ENCODE measurements around the gene MRPL20.
"Not testable (repeated sequence)": the region's sequence is repeated elsewhere in the genome, so short reads cannot be mapped to it uniquely, and the experiment has no call there.

The MRPL20 gene

DNA sequence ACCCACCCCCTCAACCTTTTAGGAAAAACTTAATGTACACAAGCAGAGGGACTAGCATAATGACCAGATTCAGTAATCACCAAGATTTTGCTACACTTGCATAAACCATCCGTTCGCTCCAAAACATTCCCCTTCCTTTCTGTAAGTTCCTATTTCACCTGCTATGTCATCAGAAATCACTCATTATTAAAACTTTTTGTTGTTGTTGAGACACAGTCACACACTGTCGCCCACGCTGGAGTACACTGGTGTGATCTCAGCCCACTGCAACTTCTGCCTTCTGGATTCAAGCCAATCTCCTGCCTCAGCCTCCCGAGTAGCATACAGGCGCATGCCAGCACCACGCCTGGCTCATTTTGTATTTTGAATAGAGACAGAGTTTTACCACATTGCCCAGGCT is 3.4 kb downstream of the MRPL20 start:
- DNase-seq = no peak

DNA sequence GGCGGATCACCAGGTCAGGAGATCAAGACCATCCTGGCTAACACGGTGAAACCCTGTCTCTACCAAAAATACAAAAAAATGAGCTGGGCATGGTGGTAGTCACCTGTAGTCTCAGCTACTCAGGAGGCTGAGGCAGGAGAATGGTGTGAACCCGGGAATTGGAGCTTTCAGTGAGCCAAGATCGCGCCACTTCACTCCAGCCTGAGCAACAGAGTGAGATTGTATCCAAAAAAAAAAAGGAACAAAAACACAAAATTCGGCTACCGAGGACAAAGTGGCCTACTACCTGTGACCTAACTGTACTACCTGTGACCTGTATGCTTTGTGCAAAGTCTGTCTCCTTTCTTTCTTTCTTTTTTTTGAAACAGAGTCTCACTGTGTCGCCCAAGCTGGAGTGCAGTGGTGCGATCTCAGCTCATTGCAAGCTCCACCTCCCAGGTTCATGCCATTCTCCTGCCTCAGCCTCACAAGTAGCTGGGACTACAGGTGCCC is 4.1 kb downstream of the MRPL20 start:
- DNase-seq = not testable (repeated sequence)

DNA sequence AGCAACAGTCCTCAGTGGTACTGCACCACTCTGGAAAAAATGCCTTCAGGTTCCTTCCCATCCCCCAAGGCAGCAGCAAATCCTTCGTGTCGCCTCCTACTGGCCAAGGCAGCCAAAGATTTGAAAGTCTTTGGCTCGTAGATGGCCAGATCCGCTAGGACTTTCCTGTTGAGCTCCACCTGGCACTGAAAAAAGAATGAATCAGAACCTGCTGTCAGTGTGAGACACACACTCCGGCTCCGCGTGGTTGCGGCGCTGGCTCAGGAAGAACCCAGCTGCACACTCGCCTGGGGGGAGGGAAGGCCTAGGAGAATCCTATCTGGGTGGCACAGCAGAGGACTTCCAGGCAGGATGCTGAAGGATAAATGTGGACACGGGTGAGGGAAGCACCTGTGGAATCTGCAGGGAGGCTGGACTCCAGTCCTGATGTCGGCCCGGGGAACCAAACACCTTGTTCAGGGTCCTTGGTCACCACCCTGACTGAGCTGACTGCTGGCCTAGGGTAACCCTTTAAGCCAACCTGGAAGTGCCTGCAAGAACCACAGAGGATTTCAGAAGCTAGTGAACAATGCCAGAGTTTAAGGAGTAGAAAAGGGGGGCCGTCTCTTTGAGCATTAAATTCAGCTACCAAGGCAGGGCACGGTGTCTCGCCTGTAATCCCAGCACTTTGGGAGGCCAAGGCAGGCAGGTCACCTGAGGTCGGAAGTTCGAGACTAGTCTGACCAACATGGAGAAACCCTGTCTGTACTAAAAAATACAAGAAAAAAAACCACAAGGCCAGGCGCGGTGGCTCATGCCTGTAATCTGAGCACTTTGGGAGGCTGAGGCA is 4.8 kb downstream of the MRPL20 start:
- no peak for DNase-seq

DNA sequence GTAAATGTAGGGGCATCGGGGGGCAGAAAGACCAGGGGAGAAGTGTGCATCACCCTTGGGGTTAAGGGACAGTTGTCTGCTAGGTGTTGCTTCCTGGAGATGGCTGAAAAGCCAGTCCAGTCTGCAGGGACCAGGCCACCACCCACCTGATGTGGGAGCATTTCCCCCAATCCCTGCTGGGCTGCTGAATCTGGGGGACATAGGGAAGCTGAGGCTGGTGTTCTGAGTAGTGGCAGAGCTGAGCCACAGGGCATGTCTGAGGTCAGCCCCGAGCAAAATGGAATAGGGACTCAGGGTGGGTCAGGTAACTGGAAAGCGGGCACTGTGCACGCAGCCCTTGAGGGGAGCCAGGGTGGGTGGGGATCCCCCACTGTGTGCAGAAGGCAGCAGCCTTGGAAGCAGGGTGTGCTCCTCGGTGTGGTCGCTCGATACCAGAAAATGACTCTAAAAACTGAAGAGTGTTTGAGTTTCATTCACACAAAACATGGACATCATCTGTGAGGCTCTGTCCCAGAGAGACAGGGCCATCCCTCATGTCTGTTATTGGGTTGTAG is 5.6 kb downstream of the MRPL20 start:
- DNase-seq = no peak

- DNase-seq = no peak
Measured at GRCh38 chr1:1400576-1401456, 6.3 kb downstream of the MRPL20 start.

- no peak for DNase-seq
Measured at GRCh38 chr1:1399872-1400575, 7.1 kb downstream of the MRPL20 start.

DNA sequence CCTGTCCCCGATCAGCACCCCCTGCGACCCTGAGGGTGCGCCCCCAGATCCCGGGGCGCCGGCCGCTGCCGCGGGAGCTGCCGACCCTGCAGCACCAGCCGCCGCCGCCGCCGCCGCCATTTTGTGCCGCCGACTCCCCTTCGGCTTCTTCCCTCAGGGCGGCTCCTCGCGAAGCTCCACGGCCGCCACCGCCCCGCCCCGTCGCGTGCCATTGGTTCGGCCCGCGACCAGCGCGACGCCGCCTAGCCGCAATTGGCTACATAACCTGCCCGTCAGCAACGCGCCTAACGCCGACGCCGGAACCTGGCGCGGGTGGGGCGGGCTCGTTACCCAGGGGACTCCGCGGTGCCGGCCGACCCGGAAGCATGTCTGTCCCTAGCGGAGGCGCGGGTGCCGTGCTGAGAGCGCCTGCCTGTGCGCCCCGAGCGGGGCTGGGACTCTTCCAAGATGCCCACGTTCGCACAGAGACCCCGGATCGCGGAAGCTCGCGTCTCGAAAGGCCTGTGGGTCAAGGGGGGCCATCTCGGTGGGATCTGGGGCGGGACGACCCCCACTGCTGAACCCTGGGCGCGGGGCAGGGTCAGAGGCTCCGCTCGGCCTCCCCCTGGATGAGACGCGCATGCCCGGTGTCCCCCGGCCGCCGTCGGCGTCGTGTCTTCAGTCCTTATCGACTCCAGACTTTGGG is 7.8 kb downstream of the MRPL20 start, which contains the start of gene CCNL2:
TSS of gene CCNL2 (minus strand) at position 149 of the 685 bp plus-strand sequence. CDS start at position 120, 29 bp downstream.
- DNase-seq = peak; percentile 97

GRCh38 chr1:1398677-1399186 is 8.4 kb downstream of the MRPL20 start:
- DNase-seq = no peak

GRCh38 chr1:1397839-1398523 is 9.1 kb downstream of the MRPL20 start:
- no peak for DNase-seq

- no peak for DNase-seq
Measured at GRCh38 chr1:1395166-1395565, 11.9 kb downstream of the MRPL20 start.

- DNase-seq = no peak
Measured at GRCh38 chr1:1394116-1394515, 13.0 kb downstream of the MRPL20 start.

DNA sequence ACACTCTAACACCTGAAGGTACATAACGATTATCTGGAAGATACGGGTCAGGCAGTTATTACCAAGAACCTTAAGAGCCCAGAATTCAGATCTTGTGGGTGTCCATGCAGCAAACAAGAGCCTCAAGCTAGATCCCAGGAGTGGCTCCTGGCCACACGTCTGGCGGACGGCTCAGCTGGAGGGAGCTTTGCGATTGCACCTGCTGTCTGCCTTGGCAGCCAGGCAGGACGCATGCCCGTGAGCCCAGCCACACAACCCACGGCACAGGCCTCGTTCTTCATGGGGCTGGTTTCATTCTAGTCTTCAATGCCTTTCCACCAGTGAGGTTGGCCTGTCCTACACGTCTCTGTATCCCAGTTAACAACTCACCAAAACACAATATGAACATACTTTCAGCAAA is 13.7 kb downstream of the MRPL20 start:
- no peak for DNase-seq

- no peak for DNase-seq
Measured at GRCh38 chr1:1393014-1393413, 14.1 kb downstream of the MRPL20 start.

- no peak for DNase-seq
Measured at GRCh38 chr1:1391225-1391624, 15.9 kb downstream of the MRPL20 start.

GRCh38 chr1:1390675-1391074 is 16.4 kb downstream of the MRPL20 start:
- DNase-seq = no peak

- DNase-seq = no peak
Measured at GRCh38 chr1:1388078-1388472, 19.0 kb downstream of the MRPL20 start.

DNA sequence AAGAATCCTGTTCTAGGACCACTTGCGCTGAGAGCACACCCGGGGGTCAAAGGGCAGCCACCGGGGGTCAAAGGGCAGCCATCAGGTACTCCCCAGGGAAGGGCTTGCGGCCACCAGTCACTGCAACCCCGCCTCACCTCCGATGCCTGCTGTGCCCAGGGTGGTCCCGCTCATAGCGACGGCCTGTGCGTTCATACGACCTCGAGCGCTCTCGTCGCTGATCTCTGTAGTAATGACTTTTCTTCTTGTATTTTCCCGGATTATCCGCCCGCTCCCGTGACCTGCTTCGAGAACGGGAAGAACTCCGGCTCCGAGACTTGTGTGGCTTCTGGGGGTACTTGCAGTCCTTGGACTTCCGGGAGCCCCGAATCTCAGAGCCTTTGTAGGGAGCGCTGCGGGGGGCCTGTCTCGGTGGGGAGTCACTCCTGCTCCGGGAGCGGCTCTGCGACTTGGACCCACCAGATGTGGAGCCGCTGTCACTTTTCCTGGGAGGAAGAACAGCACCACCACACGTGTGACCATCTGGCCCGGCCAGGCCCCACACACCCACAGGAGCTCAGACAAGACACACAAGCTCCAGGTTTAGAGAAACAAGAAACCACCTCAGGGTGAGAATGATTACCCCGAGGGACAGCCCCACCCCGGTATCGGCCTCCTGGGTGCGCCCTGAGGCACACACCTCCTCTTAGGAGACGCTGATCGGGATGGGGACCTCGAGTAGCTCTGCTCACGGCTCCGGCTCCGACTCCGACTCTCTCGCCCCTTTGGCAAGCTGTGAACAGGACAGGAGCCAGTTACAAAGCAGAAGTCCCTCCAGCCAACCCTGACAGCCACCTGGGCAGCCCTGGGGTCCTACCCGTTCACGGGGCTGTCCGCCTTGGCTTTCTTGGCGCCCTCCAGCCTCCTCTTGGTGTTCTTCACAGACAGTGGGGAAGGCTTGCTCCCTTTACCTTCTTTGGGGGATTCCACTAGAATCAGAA is 19.7 kb downstream of the MRPL20 start:
- no peak for DNase-seq

GRCh38 chr1:1385931-1386330 is 21.2 kb downstream of the MRPL20 start:
- no peak for DNase-seq

- not testable (repeated sequence) for DNase-seq
Measured at GRCh38 chr1:1385339-1385738, 21.8 kb downstream of the MRPL20 start.

DNA sequence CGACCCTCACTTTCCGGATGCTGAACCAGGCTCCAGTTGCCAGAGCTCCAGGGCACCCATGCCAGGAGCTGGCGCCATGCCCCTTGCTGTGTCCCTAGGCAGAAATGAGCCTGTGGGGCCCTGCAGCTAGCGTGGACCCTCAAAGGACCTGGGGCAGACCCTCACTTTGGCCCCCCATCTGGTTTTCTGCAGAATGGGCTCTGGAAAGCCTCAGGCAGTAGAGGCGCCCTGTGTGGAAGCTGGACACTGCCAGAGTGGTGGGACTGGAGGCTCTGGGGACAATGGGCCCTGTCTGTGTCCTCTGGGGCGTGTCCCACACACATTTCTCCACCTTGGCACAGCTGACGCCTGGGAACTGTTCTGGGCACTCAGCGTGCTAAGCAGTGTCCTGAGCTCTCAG is 25.8 kb downstream of the MRPL20 start:
- no peak for DNase-seq
